Measurements from ENCODE around the gene RAB4A. TPM values are rescaled to one million over a fixed set of nuclear protein-coding genes. Genes with fewer than 3 reads are reported as not detected.

The RAB4A gene
- polyA plus RNA-seq, 1 donor from 2014 or later: 49.8 TPM

DNA sequence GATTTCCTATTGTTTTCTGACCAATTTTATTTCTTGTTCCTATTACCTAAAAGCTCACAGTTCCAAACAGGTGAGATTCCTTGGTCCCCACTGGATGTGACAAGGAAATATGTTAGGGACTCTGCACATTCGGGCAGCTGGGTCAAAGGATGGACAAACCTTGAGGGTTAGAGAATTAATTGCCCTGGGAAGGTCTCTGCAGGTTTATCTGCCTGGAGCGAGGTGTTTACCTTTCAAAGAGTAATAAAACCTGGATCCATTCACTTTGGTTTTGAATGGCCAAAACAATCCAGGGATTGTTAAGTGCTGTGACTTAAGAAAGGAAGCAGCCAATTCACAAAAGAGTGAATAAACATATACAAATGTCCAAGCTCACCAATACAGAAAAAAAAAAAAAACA is 33.6 kb upstream of the RAB4A start:
- Histone ChIP-seq H3K9ac (ENCODE audit: low read length) (no peak overlapping the region), H3K27me3 (ENCODE audit: insufficient read depth, low read depth, low read length) (no peaks in the 10 kb centered on the region), H3K9me3 (ENCODE audit: low read length) (no peaks in the 10 kb centered on the region), H3K27ac (ENCODE audit: low read length) (no peak overlapping the region), H3K79me2 (replicated peaks; ENCODE audit: insufficient read depth, low read length) (no peaks in the 10 kb centered on the region), H4K20me1 (ENCODE audit: insufficient read depth) (no peaks in the 10 kb centered on the region), H3K4me3 (ENCODE audit: low read length) (no peak overlapping the region), H3K36me3 (ENCODE audit: insufficient read depth, low read length) (no peaks in the 10 kb centered on the region), H2AFZ (ENCODE audit: low read depth, low read length) (no peak overlapping the region), H3K4me2 (ENCODE audit: low read length) (no peak overlapping the region), H3K9me2 (ENCODE audit: insufficient read depth, low read length) (no peaks in the 10 kb centered on the region), H3F3A (ENCODE audit: insufficient read depth, low read length, poor library complexity, severe bottlenecking) (no peaks in the 10 kb centered on the region)
- TF ChIP-seq, protein P1, sequence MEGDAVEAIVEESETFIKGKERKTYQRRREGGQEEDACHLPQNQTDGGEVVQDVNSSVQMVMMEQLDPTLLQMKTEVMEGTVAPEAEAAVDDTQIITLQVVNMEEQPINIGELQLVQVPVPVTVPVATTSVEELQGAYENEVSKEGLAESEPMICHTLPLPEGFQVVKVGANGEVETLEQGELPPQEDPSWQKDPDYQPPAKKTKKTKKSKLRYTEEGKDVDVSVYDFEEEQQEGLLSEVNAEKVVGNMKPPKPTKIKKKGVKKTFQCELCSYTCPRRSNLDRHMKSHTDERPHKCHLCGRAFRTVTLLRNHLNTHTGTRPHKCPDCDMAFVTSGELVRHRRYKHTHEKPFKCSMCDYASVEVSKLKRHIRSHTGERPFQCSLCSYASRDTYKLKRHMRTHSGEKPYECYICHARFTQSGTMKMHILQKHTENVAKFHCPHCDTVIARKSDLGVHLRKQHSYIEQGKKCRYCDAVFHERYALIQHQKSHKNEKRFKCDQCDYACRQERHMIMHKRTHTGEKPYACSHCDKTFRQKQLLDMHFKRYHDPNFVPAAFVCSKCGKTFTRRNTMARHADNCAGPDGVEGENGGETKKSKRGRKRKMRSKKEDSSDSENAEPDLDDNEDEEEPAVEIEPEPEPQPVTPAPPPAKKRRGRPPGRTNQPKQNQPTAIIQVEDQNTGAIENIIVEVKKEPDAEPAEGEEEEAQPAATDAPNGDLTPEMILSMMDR (IDR thresholded peaks at IDR 0.05; ENCODE audit: poor library complexity, severe bottlenecking): no peak
- TF ChIP-seq RAD21 (conservative IDR thresholded peaks at IDR 0.05): no peak
- TF ChIP-seq MXI1 (conservative IDR thresholded peaks at IDR 0.05; ENCODE audit: poor library complexity, severe bottlenecking): no peak
- TF ChIP-seq POLR2AphosphoS5 (IDR thresholded peaks at IDR 0.05): no peak
- no peak for TF ChIP-seq EZH2 (IDR thresholded peaks at IDR 0.05; ENCODE audit: borderline replicate concordance, insufficient read depth, low read length, poor library complexity, severe bottlenecking)

DNA sequence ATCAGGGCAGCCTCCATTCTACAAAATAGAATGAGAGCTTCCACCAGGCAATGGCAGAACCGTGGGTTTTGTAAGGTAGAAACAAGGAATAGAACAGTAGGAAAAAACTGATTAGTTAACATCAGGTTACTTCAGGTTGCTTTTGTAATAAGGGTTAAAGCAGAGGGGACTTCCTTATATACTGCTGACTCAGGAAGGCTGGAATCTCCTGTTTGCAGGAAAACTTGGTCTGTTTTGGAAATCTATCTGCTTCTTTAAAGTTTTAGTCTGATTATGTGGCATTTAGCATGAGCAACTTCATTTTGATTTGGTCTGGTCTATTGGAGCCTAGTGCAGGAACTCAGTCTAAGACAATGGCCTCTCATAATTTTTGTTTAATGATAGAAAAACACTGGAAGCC is 32.7 kb upstream of the RAB4A start:
- no peak overlapping the region for H2AFZ ChIP-seq (ENCODE audit: low read depth, low read length)
- H3K9ac ChIP-seq (ENCODE audit: low read length): no peak overlapping the region
- no peak overlapping the region for H3K27ac ChIP-seq (ENCODE audit: low read length)

More for the DNA sequence above, 32.7 kb upstream of the RAB4A start:
- no peak overlapping the region for H3K4me3 ChIP-seq (ENCODE audit: low read length)
- TF ChIP-seq SMC3 (conservative IDR thresholded peaks at IDR 0.05; ENCODE audit: poor library complexity) (no peak), MXI1 (conservative IDR thresholded peaks at IDR 0.05; ENCODE audit: poor library complexity, severe bottlenecking) (no peak), RAD21 (conservative IDR thresholded peaks at IDR 0.05) (no peak), EZH2 (IDR thresholded peaks at IDR 0.05; ENCODE audit: borderline replicate concordance, insufficient read depth, low read length, poor library complexity, severe bottlenecking) (no peak), POLR2AphosphoS5 (IDR thresholded peaks at IDR 0.05) (no peak), TAF1 (IDR thresholded peaks at IDR 0.05; ENCODE audit: low read depth) (no peak), EP300 (conservative IDR thresholded peaks at IDR 0.05; ENCODE audit: poor library complexity, severe bottlenecking) (no peak)
- TF ChIP-seq, protein P2, sequence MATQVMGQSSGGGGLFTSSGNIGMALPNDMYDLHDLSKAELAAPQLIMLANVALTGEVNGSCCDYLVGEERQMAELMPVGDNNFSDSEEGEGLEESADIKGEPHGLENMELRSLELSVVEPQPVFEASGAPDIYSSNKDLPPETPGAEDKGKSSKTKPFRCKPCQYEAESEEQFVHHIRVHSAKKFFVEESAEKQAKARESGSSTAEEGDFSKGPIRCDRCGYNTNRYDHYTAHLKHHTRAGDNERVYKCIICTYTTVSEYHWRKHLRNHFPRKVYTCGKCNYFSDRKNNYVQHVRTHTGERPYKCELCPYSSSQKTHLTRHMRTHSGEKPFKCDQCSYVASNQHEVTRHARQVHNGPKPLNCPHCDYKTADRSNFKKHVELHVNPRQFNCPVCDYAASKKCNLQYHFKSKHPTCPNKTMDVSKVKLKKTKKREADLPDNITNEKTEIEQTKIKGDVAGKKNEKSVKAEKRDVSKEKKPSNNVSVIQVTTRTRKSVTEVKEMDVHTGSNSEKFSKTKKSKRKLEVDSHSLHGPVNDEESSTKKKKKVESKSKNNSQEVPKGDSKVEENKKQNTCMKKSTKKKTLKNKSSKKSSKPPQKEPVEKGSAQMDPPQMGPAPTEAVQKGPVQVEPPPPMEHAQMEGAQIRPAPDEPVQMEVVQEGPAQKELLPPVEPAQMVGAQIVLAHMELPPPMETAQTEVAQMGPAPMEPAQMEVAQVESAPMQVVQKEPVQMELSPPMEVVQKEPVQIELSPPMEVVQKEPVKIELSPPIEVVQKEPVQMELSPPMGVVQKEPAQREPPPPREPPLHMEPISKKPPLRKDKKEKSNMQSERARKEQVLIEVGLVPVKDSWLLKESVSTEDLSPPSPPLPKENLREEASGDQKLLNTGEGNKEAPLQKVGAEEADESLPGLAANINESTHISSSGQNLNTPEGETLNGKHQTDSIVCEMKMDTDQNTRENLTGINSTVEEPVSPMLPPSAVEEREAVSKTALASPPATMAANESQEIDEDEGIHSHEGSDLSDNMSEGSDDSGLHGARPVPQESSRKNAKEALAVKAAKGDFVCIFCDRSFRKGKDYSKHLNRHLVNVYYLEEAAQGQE (IDR thresholded peaks at IDR 0.05; ENCODE audit: borderline replicate concordance): no peak
- TF ChIP-seq, protein P1 (IDR thresholded peaks at IDR 0.05; ENCODE audit: poor library complexity, severe bottlenecking): no peak
- no peaks in the 10 kb centered on the region for H4K20me1 ChIP-seq (ENCODE audit: insufficient read depth)
- H3K4me2 ChIP-seq (ENCODE audit: low read length): no peak overlapping the region
- no peaks in the 10 kb centered on the region for H3K9me2 ChIP-seq (ENCODE audit: insufficient read depth, low read length)
- H3F3A ChIP-seq (ENCODE audit: insufficient read depth, low read length, poor library complexity, severe bottlenecking): no peaks in the 10 kb centered on the region
- H3K79me2 ChIP-seq (replicated peaks; ENCODE audit: insufficient read depth, low read length): no peaks in the 10 kb centered on the region
- no peaks in the 10 kb centered on the region for H3K27me3 ChIP-seq (ENCODE audit: insufficient read depth, low read depth, low read length)
- H3K36me3 ChIP-seq (ENCODE audit: insufficient read depth, low read length): no peaks in the 10 kb centered on the region
- no peaks in the 10 kb centered on the region for H3K9me3 ChIP-seq (ENCODE audit: low read length)

Measured in neural cell (in vitro differentiated cells).